Esophagus muscularis mucosa (tissue), 4 donors: ENCODE data around the gene NCAPH2.

Experiments
- CTCF ChIP-seq, 3 experiments: fragments of 200-600 bp in 2 of 3; fragments of 450-650 bp in 1 of 3; sonication (generic) in 2 of 3; IDR thresholded peaks; one replicate each; pipeline ENCODE4 v1.5.1; 2017 to 2019; ENCODE audit warnings: antibody characterized with exemption in 3 of 3, mild to moderate bottlenecking in 2 of 3, moderate library complexity in 1 of 3
- EP300 ChIP-seq: sonication (generic); formaldehyde crosslinking; IDR thresholded peaks from one replicate; pipeline ENCODE4 v1.6.1; 2017; ENCODE audit warnings: antibody characterized with exemption
- POLR2A ChIP-seq: fragments of 450-650 bp; IDR thresholded peaks from one replicate; pipeline ENCODE4 v1.6.1; 2017; ENCODE audit warnings: antibody characterized with exemption, moderate library complexity, mild to moderate bottlenecking, low read depth
- POLR2AphosphoS5 ChIP-seq, 2 donors: sonication (generic); formaldehyde crosslinking; IDR thresholded peaks; one replicate each; pipeline ENCODE4 v1.6.1; 2017; ENCODE audit warnings: antibody characterized with exemption in 2 of 2

- TF ChIP-seq CTCF (IDR thresholded peaks at IDR 0.05) (no peak), POLR2AphosphoS5 (IDR thresholded peaks at IDR 0.05) (no peak), POLR2A (no peak), EP300 (no peak)
These were observed 48.7 kb downstream of the NCAPH2 start for GRCh38 chr22:50556703-50557102.
